Fibroblast of pulmonary artery (primary cell): Measurements from ENCODE around the gene RAB21.
A peak's percentile ranks its signal among the peaks of the same experiment; 100 is the strongest.

Source experiments
- DNase-seq: peaks from one replicate; pipeline ENCODE4 v3.0.0-alpha.2; 2010; ENCODE audit warnings: low read depth
- H3K4me3 ChIP-seq: replicated peaks from 2 replicates; pipeline ENCODE4 v1.5.1; 2011; ENCODE audit warnings: low read depth, mild to moderate bottlenecking, control low read depth, low read length, moderate library complexity
- CTCF ChIP-seq: IDR thresholded peaks from 2 replicates; pipeline ENCODE4 v1.5.1; 2011; ENCODE audit warnings: mild to moderate bottlenecking, control low read depth, low read length, inconsistent platforms; ENCODE audit errors: missing control alignments

The RAB21 gene

DNA sequence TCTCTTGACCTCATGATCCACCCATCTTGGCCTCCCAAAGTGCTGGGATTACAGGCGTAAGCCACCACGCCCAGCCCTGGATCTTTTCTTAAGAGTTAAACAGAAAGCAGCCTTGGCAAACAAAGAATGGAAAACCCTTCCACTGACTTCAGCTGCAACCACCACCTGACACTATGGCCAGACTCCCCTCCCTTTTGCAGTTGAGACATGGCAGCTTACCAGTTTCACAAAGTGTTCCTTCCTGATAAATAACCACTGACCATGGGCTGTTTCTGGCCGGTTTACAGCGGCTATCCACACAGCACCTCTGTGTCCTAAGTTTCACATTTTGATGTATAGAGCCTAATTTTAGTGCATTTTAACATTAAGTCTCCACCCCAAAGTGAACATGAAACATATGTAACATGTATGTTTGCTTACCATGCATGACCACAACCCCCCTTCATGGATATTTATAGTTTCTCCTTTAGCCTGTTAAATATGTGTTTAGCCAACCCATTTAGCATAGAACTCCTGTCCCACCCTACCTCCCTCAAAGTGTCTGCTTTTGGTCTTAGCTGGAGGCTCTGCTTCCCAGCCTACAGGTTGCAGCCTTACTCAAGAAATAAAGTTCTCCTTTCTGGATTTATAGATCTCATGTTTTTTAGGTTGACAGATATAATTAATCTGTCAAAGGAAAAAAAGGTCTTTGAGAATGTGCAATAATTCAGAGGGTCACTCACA is 32.7 kb upstream of the RAB21 start:
- no peak for TF ChIP-seq CTCF
- DNase-seq, result no peak
- no peak overlapping the region for H3K4me3 ChIP-seq

DNA sequence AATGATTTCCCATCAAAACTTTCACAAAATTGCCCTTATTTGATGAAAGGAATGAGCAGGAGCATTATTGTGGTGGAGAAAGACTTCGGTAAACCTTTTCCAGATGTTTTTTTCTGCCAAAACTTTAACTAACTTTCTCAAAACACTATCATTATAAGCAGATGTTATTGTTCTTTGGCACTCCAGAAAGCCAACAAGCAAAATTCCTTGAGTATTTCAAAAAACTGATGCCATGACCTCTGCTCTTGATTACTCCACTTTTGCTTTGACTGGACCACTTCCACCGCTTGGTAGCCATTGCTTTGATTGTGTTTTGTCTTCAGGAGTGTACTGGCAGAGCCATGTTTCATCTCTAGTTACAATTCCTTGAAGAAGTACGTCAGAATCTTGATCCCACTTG is 29.7 kb upstream of the RAB21 start:
- no peak overlapping the region for H3K4me3 ChIP-seq
- no peak for TF ChIP-seq CTCF
- no peak for DNase-seq

DNA sequence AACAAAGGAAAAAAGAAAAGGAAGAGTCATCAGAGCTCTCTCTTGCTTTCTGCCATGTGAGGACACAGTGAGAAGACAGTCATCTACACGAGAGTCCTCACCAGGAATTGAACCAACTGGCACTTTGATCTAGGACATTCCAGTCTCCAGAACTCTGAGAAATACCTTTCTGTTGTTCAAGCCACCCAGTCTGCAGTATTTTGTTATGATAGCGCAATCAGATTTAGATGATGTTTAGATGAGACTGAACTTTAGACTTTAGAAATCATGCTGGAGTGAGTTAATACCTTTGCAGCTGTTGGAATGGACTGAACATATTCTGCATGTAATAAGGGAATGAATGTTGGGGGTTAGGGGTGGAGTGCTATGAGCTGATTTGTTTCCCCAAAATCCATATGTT is 28.1 kb upstream of the RAB21 start:
- no peak for TF ChIP-seq CTCF
- DNase-seq, result no peak
- no peak overlapping the region for H3K4me3 ChIP-seq

- no peak overlapping the region for H3K4me3 ChIP-seq
- TF ChIP-seq CTCF, result no peak
- DNase-seq, result no peak
These were observed 26.7 kb upstream of the RAB21 start for GRCh38 chr12:71727958-71728357.

DNA sequence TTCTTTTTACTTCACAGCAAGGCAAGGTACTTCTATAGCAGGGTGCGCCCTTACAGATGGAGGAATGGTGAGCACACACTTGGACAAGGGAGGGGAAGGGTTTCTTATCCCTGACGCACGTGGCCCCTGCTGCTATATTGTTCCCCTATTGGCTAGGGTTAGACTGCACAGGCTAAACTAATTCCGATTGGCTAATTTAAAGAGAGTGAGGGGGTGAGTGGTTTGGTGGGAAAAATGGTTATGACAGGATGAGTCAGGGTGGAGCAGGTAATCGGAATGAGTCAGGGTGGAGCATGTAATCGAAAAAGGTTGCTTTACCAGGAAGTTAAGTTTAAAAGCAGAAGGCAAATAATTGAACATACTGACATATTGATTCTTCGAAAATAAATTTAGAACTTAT is 23.7 kb upstream of the RAB21 start:
- no peak overlapping the region for H3K4me3 ChIP-seq
- DNase-seq, result no peak
- TF ChIP-seq CTCF, result no peak

GRCh38 chr12:71731439-71732356 is 23.0 kb upstream of the RAB21 start:
- peak; percentile 84 for DNase-seq
- TF ChIP-seq CTCF, result no peak
- H3K4me3 ChIP-seq, result no peak overlapping the region
